ENCODE measurements around the gene PML. TPM values are rescaled to one million over a fixed set of nuclear protein-coding genes. Genes with fewer than 3 reads are reported as not detected.

Gene PML
- total RNA-seq, 1 experiment from 2014 or later: 47.7 TPM

DNA sequence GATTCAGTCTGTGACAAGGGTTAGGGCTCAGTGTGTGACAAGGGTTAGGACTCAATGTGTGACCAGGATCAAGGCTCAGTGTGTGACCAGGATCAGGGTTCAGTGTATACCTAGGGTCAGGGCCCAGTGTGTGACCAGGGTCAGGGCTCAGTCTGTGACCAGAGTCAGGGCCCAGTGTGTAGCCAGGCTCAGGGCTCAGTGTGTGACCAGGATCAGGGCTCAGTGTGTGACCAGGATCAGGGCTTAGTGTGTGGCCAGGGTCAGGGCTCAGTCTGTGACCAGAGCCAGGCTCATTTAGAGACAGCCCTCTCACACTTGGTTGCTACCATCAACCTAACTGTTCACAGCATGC is 44.1 kb upstream of the PML start:
- Mint-ChIP-seq H3K27ac (no peak overlapping the region), H3K36me3 (no peaks in the 10 kb centered on the region), H3K27me3 (ENCODE audit: low read depth) (peaks cover 3% of the 10 kb centered on the region; the same call in 1 of the 2 replicates), H3K9me3 (no peaks in the 10 kb centered on the region), H3K4me1 (peaks cover 10% of the 10 kb centered on the region), H3K4me3 (no peak overlapping the region)
- ATAC-seq (no peak), DNase-seq (ENCODE audit: low spot score) (no peak)
- TF ChIP-seq, protein P1, sequence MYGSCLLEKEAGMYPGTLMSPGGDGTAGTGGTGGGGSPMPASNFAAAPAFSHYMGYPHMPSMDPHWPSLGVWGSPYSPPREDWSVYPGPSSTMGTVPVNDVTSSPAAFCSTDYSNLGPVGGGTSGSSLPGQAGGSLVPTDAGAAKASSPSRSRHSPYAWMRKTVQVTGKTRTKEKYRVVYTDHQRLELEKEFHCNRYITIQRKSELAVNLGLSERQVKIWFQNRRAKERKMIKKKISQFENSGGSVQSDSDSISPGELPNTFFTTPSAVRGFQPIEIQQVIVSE (CRISPR knock-in tag; IDR thresholded peaks at IDR 0.05; ENCODE audit: borderline replicate concordance): no peak
- TF ChIP-seq NFYB (CRISPR knock-in tag; conservative IDR thresholded peaks at IDR 0.05; ENCODE audit: low read depth) (no peak), TCF7 (CRISPR knock-in tag; IDR thresholded peaks at IDR 0.05; ENCODE audit: low read depth) (no peak), SOX15 (CRISPR knock-in tag; IDR thresholded peaks at IDR 0.05) (no peak), RORB (CRISPR knock-in tag; IDR thresholded peaks at IDR 0.05) (no peak), GABPB1 (CRISPR knock-in tag; IDR thresholded peaks at IDR 0.05) (no peak), TP53 (CRISPR knock-in tag; IDR thresholded peaks at IDR 0.05) (no peak), FOXK1 (CRISPR knock-in tag; IDR thresholded peaks at IDR 0.05) (no peak), OVOL2 (CRISPR knock-in tag; IDR thresholded peaks at IDR 0.05; ENCODE audit: borderline replicate concordance) (no peak), JUN (CRISPR knock-in tag; IDR thresholded peaks at IDR 0.05) (no peak), E2F1 (CRISPR knock-in tag; IDR thresholded peaks at IDR 0.05) (no peak), ZNF396 (CRISPR knock-in tag; IDR thresholded peaks at IDR 0.05; ENCODE audit: borderline replicate concordance) (no peak), ZNF317 (CRISPR knock-in tag; IDR thresholded peaks at IDR 0.05; ENCODE audit: borderline replicate concordance, low read depth) (no peak)
- TF ChIP-seq, protein P2, sequence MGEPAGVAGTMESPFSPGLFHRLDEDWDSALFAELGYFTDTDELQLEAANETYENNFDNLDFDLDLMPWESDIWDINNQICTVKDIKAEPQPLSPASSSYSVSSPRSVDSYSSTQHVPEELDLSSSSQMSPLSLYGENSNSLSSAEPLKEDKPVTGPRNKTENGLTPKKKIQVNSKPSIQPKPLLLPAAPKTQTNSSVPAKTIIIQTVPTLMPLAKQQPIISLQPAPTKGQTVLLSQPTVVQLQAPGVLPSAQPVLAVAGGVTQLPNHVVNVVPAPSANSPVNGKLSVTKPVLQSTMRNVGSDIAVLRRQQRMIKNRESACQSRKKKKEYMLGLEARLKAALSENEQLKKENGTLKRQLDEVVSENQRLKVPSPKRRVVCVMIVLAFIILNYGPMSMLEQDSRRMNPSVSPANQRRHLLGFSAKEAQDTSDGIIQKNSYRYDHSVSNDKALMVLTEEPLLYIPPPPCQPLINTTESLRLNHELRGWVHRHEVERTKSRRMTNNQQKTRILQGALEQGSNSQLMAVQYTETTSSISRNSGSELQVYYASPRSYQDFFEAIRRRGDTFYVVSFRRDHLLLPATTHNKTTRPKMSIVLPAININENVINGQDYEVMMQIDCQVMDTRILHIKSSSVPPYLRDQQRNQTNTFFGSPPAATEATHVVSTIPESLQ (CRISPR knock-in tag; IDR thresholded peaks at IDR 0.05): no peak
- TF ChIP-seq, protein P3, sequence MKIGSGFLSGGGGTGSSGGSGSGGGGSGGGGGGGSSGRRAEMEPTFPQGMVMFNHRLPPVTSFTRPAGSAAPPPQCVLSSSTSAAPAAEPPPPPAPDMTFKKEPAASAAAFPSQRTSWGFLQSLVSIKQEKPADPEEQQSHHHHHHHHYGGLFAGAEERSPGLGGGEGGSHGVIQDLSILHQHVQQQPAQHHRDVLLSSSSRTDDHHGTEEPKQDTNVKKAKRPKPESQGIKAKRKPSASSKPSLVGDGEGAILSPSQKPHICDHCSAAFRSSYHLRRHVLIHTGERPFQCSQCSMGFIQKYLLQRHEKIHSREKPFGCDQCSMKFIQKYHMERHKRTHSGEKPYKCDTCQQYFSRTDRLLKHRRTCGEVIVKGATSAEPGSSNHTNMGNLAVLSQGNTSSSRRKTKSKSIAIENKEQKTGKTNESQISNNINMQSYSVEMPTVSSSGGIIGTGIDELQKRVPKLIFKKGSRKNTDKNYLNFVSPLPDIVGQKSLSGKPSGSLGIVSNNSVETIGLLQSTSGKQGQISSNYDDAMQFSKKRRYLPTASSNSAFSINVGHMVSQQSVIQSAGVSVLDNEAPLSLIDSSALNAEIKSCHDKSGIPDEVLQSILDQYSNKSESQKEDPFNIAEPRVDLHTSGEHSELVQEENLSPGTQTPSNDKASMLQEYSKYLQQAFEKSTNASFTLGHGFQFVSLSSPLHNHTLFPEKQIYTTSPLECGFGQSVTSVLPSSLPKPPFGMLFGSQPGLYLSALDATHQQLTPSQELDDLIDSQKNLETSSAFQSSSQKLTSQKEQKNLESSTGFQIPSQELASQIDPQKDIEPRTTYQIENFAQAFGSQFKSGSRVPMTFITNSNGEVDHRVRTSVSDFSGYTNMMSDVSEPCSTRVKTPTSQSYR (CRISPR knock-in tag; IDR thresholded peaks at IDR 0.05): no peak
- TF ChIP-seq, protein P4, sequence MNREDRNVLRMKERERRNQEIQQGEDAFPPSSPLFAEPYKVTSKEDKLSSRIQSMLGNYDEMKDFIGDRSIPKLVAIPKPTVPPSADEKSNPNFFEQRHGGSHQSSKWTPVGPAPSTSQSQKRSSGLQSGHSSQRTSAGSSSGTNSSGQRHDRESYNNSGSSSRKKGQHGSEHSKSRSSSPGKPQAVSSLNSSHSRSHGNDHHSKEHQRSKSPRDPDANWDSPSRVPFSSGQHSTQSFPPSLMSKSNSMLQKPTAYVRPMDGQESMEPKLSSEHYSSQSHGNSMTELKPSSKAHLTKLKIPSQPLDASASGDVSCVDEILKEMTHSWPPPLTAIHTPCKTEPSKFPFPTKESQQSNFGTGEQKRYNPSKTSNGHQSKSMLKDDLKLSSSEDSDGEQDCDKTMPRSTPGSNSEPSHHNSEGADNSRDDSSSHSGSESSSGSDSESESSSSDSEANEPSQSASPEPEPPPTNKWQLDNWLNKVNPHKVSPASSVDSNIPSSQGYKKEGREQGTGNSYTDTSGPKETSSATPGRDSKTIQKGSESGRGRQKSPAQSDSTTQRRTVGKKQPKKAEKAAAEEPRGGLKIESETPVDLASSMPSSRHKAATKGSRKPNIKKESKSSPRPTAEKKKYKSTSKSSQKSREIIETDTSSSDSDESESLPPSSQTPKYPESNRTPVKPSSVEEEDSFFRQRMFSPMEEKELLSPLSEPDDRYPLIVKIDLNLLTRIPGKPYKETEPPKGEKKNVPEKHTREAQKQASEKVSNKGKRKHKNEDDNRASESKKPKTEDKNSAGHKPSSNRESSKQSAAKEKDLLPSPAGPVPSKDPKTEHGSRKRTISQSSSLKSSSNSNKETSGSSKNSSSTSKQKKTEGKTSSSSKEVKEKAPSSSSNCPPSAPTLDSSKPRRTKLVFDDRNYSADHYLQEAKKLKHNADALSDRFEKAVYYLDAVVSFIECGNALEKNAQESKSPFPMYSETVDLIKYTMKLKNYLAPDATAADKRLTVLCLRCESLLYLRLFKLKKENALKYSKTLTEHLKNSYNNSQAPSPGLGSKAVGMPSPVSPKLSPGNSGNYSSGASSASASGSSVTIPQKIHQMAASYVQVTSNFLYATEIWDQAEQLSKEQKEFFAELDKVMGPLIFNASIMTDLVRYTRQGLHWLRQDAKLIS (CRISPR knock-in tag; IDR thresholded peaks at IDR 0.05; ENCODE audit: borderline replicate concordance): no peak
- CTCF ChIA-PET: interaction anchor here (0.6 to 7.3 kb wide), 38 partner anchors 10 to 423 kb away, joined by 3 to 93 read pairs (median 6); partner anchors contain the start of genes LOXL1 and PML
- POLR2A ChIA-PET: interaction anchor here (1.1 kb wide), 1 partner anchor 86 kb away, joined by 3 read pairs; no protein-coding TSS in a partner anchor
